ENCODE measurements around the gene TMEM45A. TPM values are rescaled to one million over a fixed set of nuclear protein-coding genes. Genes with fewer than 3 reads are reported as not detected.

TMEM45A gene
- total RNA-seq, 2 experiments from 2014 or later: 0.10 TPM; not detected in 1

DNA sequence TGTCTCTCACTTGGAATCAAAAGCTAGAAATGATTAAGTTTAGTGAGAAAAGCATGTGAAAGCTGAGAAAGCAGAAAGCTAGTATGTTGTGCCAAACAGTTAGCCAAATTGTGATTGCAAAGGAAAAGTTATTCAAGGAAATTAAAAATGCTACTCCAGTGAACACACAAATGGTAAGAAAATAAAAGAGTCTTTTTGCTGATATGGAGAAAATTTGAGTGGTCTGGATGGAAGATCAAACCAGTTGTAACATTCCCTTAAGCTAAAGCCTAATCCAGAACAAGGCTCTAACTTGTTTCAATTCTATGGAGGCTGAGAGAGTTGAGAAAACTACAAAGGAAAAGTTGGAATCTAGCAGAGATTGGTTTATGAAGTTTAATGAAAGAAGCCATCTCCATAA lies 128.8 kb downstream of the TMEM45A start:
- H4K20me1 ChIP-seq (ENCODE audit: insufficient read depth, low read length): no peaks in the 10 kb centered on the region
- H2AFZ ChIP-seq (ENCODE audit: low read length): no peak overlapping the region
- TF ChIP-seq, protein P1, sequence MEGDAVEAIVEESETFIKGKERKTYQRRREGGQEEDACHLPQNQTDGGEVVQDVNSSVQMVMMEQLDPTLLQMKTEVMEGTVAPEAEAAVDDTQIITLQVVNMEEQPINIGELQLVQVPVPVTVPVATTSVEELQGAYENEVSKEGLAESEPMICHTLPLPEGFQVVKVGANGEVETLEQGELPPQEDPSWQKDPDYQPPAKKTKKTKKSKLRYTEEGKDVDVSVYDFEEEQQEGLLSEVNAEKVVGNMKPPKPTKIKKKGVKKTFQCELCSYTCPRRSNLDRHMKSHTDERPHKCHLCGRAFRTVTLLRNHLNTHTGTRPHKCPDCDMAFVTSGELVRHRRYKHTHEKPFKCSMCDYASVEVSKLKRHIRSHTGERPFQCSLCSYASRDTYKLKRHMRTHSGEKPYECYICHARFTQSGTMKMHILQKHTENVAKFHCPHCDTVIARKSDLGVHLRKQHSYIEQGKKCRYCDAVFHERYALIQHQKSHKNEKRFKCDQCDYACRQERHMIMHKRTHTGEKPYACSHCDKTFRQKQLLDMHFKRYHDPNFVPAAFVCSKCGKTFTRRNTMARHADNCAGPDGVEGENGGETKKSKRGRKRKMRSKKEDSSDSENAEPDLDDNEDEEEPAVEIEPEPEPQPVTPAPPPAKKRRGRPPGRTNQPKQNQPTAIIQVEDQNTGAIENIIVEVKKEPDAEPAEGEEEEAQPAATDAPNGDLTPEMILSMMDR (conservative IDR thresholded peaks at IDR 0.05; ENCODE audit: low read length): no peak
- no peak for TF ChIP-seq EZH2phosphoT487 (IDR thresholded peaks at IDR 0.05; ENCODE audit: borderline replicate concordance, low read depth, low read length)
- no peaks in the 10 kb centered on the region for H3K79me2 ChIP-seq (ENCODE audit: insufficient read depth, low read depth, low read length)
- no peak overlapping the region for H3K27ac ChIP-seq (ENCODE audit: low read depth, low read length, poor library complexity, severe bottlenecking)
- no peak overlapping the region for H3K4me3 ChIP-seq (ENCODE audit: low read depth, low read length, poor library complexity, severe bottlenecking)
- no peak for DNase-seq (ENCODE audit: low spot score)
- ChIA-PET CTCF (ENCODE audit: unreplicated experiment) (no interaction called here), POLR2A (interaction anchor here (0.6 to 0.7 kb wide), 2 partner anchors 76 to 92 kb away, joined by 3 to 5 read pairs; no protein-coding TSS in a partner anchor)
- H3K4me2 ChIP-seq (ENCODE audit: low read length): no peak overlapping the region
- no peaks in the 10 kb centered on the region for H3K9me3 ChIP-seq (ENCODE audit: low read length)
- H3K36me3 ChIP-seq (ENCODE audit: insufficient read depth, low read length): no peaks in the 10 kb centered on the region
- BruUV-seq (replicated peaks): no TSS peak
- H3K4me1 ChIP-seq (ENCODE audit: insufficient read depth, low read length, poor library complexity, severe bottlenecking): no peaks in the 10 kb centered on the region
- no peaks in the 10 kb centered on the region for H3K9me2 ChIP-seq (ENCODE audit: insufficient read depth, low read length)
- intact Hi-C loops (cut with micrococcal nuclease; ENCODE audit: unreplicated experiment): no loop called here

Other genes starting within 250 kb of the TMEM45A start
- 12.0 and 12.7 TPM in 2 replicates for gene TBC1D23, start 231.6 kb upstream of the TMEM45A start, total RNA-seq (2014; rRNA removed; shearing (Covaris generic))
- gene TBC1D23, start 231.6 kb upstream of the TMEM45A start, total RNA-seq (2022): 20.9 and 23.4 TPM in 2 replicates
- gene NIT2, start 157.9 kb upstream of the TMEM45A start, total RNA-seq (2014; rRNA removed; shearing (Covaris generic)): 25.7 and 34.6 TPM in 2 replicates
- 42.1 and 51.1 TPM in 2 replicates for gene NIT2, start 157.9 kb upstream of the TMEM45A start, total RNA-seq (2022)
- 41.2 and 45.7 TPM in 2 replicates for gene TOMM70, start 91.5 kb upstream of the TMEM45A start, total RNA-seq (2014; rRNA removed; shearing (Covaris generic))
- gene TOMM70, start 91.5 kb upstream of the TMEM45A start, total RNA-seq (2022): 54.5 and 54.8 TPM in 2 replicates
- 8.8 and 8.9 TPM in 2 replicates for gene LNP1, start 91.1 kb upstream of the TMEM45A start, total RNA-seq (2014; rRNA removed; shearing (Covaris generic))
- gene LNP1, start 91.1 kb upstream of the TMEM45A start, total RNA-seq (2022): 10.8 and 12.7 TPM in 2 replicates
- not detected in 2 replicates for gene ADGRG7, start 117.0 kb downstream of the TMEM45A start, total RNA-seq (2014; rRNA removed; shearing (Covaris generic))
- gene ADGRG7, start 117.0 kb downstream of the TMEM45A start, total RNA-seq (2022): not detected in 2 replicates
- gene TFG, start 216.9 kb downstream of the TMEM45A start, total RNA-seq (2014; rRNA removed; shearing (Covaris generic)): 28.1 and 29.4 TPM in 2 replicates
- 55.7 and 61.1 TPM in 2 replicates for gene TFG, start 216.9 kb downstream of the TMEM45A start, total RNA-seq (2022)

Data from OCI-LY7 (cell line).